Central memory CD8-positive, alpha-beta T cell (primary cell): ENCODE results near the gene GABBR2.

Source experiments
- ATAC-seq: fragments of 150-1000 bp; cut with Tn5 transposase; replicated peaks from 2 replicates; pipeline ENCODE4 v1.10.0; 2022; ENCODE audit warnings: mild to moderate bottlenecking, moderate FRiP score, moderate number of reproducible peaks; ENCODE audit not compliant: poor library complexity, severe bottlenecking; ENCODE audit errors: extremely low read depth
- DNase-seq, 2 donors: peaks; one replicate each; pipeline ENCODE4 v3.0.0; 2021; ENCODE audit warnings: low spot score in 2 of 2
- H3K27ac Mint-ChIP-seq: one replicate; pipeline ENCODE4 v1.8.0; 2022; ENCODE audit warnings: low read depth, mild to moderate bottlenecking, moderate library complexity, mixed read lengths
- H3K27me3 Mint-ChIP-seq: one replicate; pipeline ENCODE4 v1.8.0; 2022; ENCODE audit warnings: mixed read lengths
- H3K36me3 Mint-ChIP-seq: one replicate; pipeline ENCODE4 v1.8.0; 2022; ENCODE audit warnings: mild to moderate bottlenecking, moderate library complexity, mixed read lengths; ENCODE audit not compliant: insufficient read depth
- H3K4me1 Mint-ChIP-seq: one replicate; pipeline ENCODE4 v1.8.0; 2022; ENCODE audit warnings: mixed read lengths
- H3K4me3 Mint-ChIP-seq: one replicate; pipeline ENCODE4 v1.8.0; 2022; ENCODE audit warnings: mild to moderate bottlenecking, moderate library complexity, mixed read lengths
- H3K9me3 Mint-ChIP-seq: one replicate; pipeline ENCODE4 v1.8.0; 2022; ENCODE audit warnings: mixed read lengths

The GABBR2 gene

DNA sequence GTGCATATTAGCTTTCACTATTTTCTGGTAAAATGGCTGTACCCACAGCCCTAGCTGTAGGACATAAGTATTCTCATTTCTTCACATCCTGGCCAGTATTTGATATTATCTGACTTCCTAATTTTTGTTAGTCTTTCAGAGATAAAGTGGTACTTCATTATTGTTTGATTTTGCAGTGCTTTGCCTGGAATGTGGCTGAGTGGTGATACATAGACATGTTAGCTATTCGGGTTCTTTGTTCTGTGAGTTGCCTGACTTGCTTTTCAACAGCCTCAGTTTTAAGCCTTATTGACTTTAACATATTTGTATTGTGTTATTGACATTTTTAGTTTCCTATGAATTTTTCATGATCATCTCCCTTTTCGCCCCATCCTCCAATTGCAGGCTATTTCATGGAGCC is 161.1 kb downstream of the GABBR2 start:
- Mint-ChIP-seq H3K36me3 (no peaks in the 10 kb centered on the region), H3K4me3 (no peak overlapping the region), H3K4me1 (no peaks in the 10 kb centered on the region), H3K27ac (no peak overlapping the region), H3K27me3 (peaks cover 33% of the 10 kb centered on the region), H3K9me3 (no peaks in the 10 kb centered on the region)
- ATAC-seq = no peak
- no peak for DNase-seq

DNA sequence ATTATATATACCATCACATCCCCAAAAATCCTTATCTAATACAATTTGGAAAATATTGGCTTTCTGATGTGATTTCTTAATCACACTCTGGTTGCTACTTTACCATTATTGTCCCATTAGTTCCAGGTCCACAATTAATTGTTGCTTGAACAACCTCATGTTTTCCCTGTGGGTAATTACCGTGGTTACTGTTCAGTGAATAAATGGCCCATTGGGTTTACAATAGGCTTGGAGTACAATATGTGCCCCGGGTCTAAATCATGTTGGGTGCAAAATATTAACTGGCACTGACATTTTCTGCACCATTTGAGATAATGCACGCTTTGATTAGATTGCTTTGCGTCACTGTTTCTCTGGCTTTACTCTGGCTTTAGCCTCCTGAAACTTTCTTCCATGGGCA is 163.7 kb downstream of the GABBR2 start:
- no peaks in the 10 kb centered on the region for H3K4me1 Mint-ChIP-seq
- H3K4me3 Mint-ChIP-seq = no peak overlapping the region
- H3K27me3 Mint-ChIP-seq = peaks cover 26% of the 10 kb centered on the region
- no peak overlapping the region for H3K27ac Mint-ChIP-seq
- no peaks in the 10 kb centered on the region for H3K9me3 Mint-ChIP-seq
- H3K36me3 Mint-ChIP-seq = no peaks in the 10 kb centered on the region
- DNase-seq (no peak), ATAC-seq (no peak)

DNA sequence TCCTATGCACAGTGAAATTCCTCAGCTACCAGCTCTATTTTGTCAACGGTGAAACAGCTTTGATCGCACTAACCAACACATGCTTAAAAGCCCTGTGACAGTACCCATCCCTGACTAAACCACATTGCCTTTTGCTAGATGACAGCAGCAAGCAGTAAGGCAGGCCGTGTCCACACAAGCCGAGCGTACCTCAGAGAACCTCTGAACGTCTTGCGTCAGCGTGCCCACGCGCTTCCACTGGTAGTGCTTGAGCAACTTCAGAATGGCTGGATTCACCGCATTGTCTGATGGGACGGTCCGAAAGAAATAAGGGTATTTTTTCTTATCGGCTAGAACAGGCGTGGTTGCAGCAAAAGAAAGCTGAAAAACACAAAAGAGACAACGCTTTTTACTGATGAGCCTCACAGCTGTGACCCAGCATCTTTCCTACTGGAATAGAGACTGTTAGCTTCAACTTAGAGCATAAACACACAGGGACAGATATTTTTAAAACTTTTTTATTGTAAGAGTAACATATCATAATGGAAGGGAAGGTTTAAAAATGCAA is 167.0 kb downstream of the GABBR2 start:
- Mint-ChIP-seq H3K4me3 (no peak overlapping the region), H3K27ac (no peak overlapping the region), H3K9me3 (no peaks in the 10 kb centered on the region), H3K27me3 (peaks cover 9% of the 10 kb centered on the region), H3K36me3 (no peaks in the 10 kb centered on the region), H3K4me1 (no peaks in the 10 kb centered on the region)
- ATAC-seq (no peak), DNase-seq (no peak)

DNA sequence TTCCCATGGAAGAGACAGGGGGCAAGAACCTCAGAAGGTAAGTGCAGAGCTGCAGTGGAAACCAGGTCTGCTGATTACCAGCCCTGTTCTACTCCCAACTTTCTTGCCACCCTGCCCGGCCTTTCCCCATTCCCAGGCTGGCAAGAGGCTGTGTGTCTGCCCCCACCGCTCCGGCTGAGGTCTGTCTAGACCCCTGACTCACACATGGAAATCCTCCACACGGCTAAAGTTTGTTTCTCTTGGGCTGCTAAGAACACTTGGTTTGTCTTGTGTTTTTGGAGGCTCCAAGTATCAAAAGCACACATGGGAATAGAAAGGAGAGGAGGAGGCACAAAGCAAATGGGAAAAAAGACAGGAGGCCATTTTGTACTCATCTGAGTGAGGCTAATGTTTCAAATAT is 168.3 kb downstream of the GABBR2 start:
- Mint-ChIP-seq H3K4me1 (no peaks in the 10 kb centered on the region), H3K27me3 (peaks cover 9% of the 10 kb centered on the region), H3K4me3 (no peak overlapping the region), H3K27ac (no peak overlapping the region), H3K36me3 (no peaks in the 10 kb centered on the region), H3K9me3 (no peaks in the 10 kb centered on the region)
- DNase-seq (no peak), ATAC-seq (no peak)

DNA sequence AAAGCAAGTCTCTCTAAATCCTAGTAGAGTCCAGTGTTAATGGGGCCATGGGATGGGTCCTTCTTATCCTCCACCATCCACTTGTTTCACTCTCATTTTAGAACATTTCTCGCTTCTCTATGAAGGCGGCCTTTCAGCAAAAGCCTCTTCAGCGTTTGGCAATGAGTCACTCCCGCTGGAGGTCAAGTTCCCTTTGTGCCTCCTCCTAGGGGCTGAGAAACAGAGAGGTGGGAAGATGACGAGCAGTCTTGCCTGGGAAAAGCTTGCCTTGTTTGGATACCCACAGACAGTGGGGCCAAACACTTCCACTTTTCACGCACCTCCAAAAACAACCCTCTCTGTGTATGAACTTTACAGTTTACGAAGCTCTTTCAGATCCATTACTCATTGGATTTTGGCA is 168.8 kb downstream of the GABBR2 start:
- Mint-ChIP-seq H3K4me1 (no peaks in the 10 kb centered on the region), H3K27me3 (peaks cover 9% of the 10 kb centered on the region), H3K36me3 (no peaks in the 10 kb centered on the region), H3K27ac (no peak overlapping the region), H3K9me3 (no peaks in the 10 kb centered on the region), H3K4me3 (no peak overlapping the region)
- DNase-seq (no peak), ATAC-seq (no peak)

- peaks cover 9% of the 10 kb centered on the region for H3K27me3 Mint-ChIP-seq
- ATAC-seq = no peak
Measured at GRCh38 chr9:98538626-98539031, 170.1 kb downstream of the GABBR2 start.

GRCh38 chr9:98538203-98538602 is 170.5 kb downstream of the GABBR2 start:
- Mint-ChIP-seq H3K27ac (no peak overlapping the region), H3K9me3 (no peaks in the 10 kb centered on the region), H3K4me3 (no peak overlapping the region), H3K4me1 (no peaks in the 10 kb centered on the region), H3K27me3 (peaks cover 9% of the 10 kb centered on the region), H3K36me3 (no peaks in the 10 kb centered on the region)
- no peak for DNase-seq
- ATAC-seq = no peak

More at GRCh38 chr9:98538626-98539031, 170.1 kb downstream of the GABBR2 start:
- no peaks in the 10 kb centered on the region for H3K9me3 Mint-ChIP-seq
- no peak for DNase-seq
- H3K27ac Mint-ChIP-seq = no peak overlapping the region
- H3K4me1 Mint-ChIP-seq = no peaks in the 10 kb centered on the region
- no peak overlapping the region for H3K4me3 Mint-ChIP-seq
- H3K36me3 Mint-ChIP-seq = no peaks in the 10 kb centered on the region

DNA sequence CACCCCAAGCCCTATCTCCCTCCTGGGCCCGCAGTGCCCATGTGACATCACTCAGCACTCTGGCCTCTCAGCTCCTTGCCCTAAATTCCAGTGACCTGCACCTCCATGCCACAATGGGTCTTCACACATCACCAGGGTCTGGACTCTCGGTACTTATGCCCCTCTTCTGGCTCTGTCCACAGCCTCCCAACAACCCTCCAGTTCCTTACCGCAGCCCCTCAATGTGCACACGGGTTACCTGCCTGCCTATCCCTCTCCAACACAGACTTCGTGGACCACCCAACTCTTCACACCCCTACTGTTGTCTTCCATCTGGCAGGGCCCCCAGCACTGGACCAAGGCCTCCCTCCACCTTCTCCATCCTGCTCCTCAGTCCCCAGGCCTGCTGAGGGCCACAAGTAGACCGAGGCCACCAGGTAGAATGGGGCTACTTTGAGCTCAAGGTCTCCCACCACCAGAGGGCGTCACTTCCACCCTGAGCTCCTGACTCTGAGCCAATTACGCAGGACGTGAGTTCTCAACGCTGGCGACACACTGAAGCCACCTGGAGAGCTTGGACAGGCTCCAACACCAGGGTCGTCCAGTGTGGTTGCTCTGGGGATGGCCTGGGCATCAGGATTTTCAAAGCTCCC is 172.1 kb downstream of the GABBR2 start:
- Mint-ChIP-seq H3K27me3 (peaks cover 9% of the 10 kb centered on the region), H3K27ac (no peak overlapping the region)
- no peak for ATAC-seq

GRCh38 chr9:98533866-98534265 is 174.9 kb downstream of the GABBR2 start:
- peaks cover 4% of the 10 kb centered on the region for H3K27me3 Mint-ChIP-seq
- H3K4me3 Mint-ChIP-seq = no peak overlapping the region
- no peak for ATAC-seq

More for the DNA sequence above, 172.1 kb downstream of the GABBR2 start:
- Mint-ChIP-seq H3K4me1 (no peaks in the 10 kb centered on the region), H3K4me3 (no peak overlapping the region), H3K36me3 (no peaks in the 10 kb centered on the region), H3K9me3 (no peaks in the 10 kb centered on the region)
- DNase-seq = no peak

DNA sequence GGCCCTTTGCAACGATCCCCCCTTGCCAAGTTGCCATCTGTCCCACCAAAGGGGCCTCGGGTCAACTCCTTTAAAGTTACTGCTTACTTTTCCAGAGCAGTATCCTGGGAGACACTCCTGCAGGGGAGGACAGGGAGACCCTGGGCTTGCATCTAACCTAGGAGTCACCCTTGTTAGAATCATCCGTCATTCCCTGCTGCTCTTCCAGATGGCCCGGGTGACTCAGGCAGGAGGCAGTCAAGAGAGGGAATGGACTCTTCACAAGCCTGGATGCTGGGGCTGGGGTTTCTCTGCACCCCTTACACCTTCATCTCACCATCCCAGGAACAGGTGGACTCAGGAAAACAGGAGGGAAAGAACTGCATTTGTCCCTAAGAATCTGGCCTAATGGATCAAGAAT is 175.6 kb downstream of the GABBR2 start:
- DNase-seq (no peak), ATAC-seq (no peak)
- H3K4me3 Mint-ChIP-seq = no peak overlapping the region
- H3K4me1 Mint-ChIP-seq = no peaks in the 10 kb centered on the region
- H3K9me3 Mint-ChIP-seq = no peaks in the 10 kb centered on the region
- H3K36me3 Mint-ChIP-seq = no peaks in the 10 kb centered on the region
- H3K27me3 Mint-ChIP-seq = peaks cover 11% of the 10 kb centered on the region
- no peak overlapping the region for H3K27ac Mint-ChIP-seq

More at GRCh38 chr9:98533866-98534265, 174.9 kb downstream of the GABBR2 start:
- H3K9me3 Mint-ChIP-seq = no peaks in the 10 kb centered on the region
- no peaks in the 10 kb centered on the region for H3K4me1 Mint-ChIP-seq
- no peaks in the 10 kb centered on the region for H3K36me3 Mint-ChIP-seq
- no peak overlapping the region for H3K27ac Mint-ChIP-seq
- DNase-seq = no peak

GRCh38 chr9:98532574-98532973 is 176.2 kb downstream of the GABBR2 start:
- H3K9me3 Mint-ChIP-seq = no peaks in the 10 kb centered on the region
- no peaks in the 10 kb centered on the region for H3K4me1 Mint-ChIP-seq
- no peak for DNase-seq
- H3K4me3 Mint-ChIP-seq = no peak overlapping the region
- H3K27me3 Mint-ChIP-seq = peaks cover 16% of the 10 kb centered on the region
- no peak overlapping the region for H3K27ac Mint-ChIP-seq
- no peaks in the 10 kb centered on the region for H3K36me3 Mint-ChIP-seq
- no peak for ATAC-seq

- DNase-seq (no peak), ATAC-seq (no peak)
- Mint-ChIP-seq H3K27me3 (peaks cover 16% of the 10 kb centered on the region), H3K9me3 (no peaks in the 10 kb centered on the region), H3K27ac (no peak overlapping the region), H3K36me3 (no peaks in the 10 kb centered on the region), H3K4me3 (no peak overlapping the region), H3K4me1 (no peaks in the 10 kb centered on the region)
Measured at GRCh38 chr9:98532147-98532546, 176.6 kb downstream of the GABBR2 start.

DNA sequence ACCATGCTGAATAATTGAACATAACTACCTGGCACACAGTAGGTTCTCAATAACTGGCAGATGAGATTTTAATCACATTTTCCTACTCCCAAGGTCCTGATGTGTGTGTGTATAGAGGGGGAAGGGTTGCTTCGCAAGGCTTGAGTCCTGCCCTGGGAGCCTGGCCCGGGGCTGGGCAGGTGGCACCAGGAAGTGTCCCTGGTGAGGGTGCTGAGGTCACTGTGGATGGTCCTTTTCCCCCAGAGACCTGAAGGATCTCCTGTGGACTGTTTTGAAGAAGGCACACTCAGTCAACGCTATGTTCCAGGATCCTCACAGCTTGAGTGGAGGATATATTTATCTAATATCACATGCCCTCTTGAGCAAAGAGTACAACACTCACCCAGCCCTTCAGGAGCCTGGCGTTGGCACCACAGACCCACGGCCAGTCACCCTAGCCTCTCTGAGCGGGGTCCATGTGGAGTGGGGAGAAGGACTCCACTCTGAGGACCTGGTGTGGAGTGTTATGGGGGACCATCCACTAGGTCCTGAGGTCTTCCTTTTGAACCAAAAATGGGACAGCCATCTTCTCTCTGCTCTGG is 177.8 kb downstream of the GABBR2 start:
- Mint-ChIP-seq H3K9me3 (no peaks in the 10 kb centered on the region), H3K4me3 (no peak overlapping the region), H3K27ac (no peak overlapping the region), H3K4me1 (no peaks in the 10 kb centered on the region), H3K27me3 (peaks cover 26% of the 10 kb centered on the region), H3K36me3 (no peaks in the 10 kb centered on the region)
- DNase-seq (no peak), ATAC-seq (no peak)
